Fibroblast of the conjunctiva (primary cell): ENCODE measurements around the gene USP20.
"Not testable (repeated sequence)": the region's sequence is repeated elsewhere in the genome, so short reads cannot be mapped to it uniquely, and the experiment has no call there.

ENCODE experiments used
- DNase-seq: peaks from one replicate; pipeline ENCODE4 v3.0.0-alpha.2; 2010; ENCODE audit warnings: low read depth

USP20 gene

DNA sequence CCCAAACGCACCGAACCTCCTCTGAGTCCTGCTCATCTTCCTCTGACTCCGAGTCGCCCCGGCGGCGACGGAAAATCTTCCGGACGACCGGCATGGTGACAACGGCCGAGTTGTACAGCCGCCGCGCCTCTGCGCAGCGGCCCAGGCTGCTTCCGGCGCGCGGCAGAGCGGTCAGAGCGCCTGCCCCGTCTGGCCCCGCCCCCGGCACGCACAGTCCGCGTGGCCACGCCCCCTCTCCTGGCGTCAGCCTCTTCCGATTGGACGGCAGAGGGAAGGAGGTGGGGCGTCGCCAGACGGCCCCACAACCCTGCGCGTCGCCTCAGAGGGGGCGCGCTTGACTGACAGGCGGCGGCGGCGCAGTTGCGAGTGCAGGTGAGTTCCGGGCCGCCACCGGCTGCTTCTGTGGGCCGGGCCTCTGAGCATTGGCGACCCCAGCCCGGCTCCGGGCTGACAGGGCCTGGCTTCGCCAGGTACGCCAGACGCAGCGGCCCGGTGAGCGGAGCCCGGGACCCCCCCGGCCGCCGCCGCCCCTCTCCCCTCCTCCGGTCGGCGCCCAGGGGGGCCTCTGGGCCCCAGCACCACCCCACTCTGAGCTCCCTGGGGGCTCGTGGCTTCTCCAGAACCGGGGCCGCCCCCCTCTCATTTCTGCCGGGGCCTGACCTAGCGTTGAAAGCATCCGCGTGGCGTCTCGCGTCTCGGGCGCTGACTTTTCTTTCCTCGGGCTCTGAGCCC is at the start of gene USP20, which contains the start of gene C9orf78:
Gene USP20, plus strand, starts transcription at position 331 of the 732 bp plus-strand sequence. CDS start 17,098 bp downstream, outside the sequence.
Gene C9orf78, minus strand, starts transcription at position 148 of the 732 bp plus-strand sequence. Its CDS starts 54 bp downstream, at position 94.
- DNase-seq = peak; percentile 92

GRCh38 chr9:129785866-129786265 is 49.4 kb upstream of the USP20 start:
- no peak for DNase-seq

- no peak for DNase-seq
Observed at GRCh38 chr9:129786481-129786880, 48.8 kb upstream of the USP20 start.

GRCh38 chr9:129794549-129794948 is 40.7 kb upstream of the USP20 start:
- no peak for DNase-seq

GRCh38 chr9:129796029-129796428 is 39.2 kb upstream of the USP20 start:
- not testable (repeated sequence) for DNase-seq

DNA sequence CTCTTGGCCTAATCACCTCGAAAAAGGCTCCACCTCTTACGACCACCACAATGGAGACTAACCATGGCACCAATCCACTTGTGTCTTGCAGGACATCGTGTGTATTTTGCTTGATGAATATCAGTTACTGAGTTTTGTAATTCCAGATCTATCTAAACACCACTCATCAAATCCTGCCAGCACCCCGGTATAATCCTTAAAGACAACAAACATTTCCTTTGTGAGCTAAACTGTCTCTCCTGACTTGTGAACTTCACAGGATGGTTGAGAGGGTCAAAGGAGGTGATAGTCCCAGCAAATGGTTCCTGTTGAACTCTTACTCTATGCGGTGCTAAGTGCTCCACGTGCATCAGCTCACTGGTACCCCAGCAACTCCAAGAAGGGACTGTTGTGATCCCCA is 36.3 kb upstream of the USP20 start:
- no peak for DNase-seq

GRCh38 chr9:129801504-129801903 is 33.8 kb upstream of the USP20 start:
- no peak for DNase-seq

DNA sequence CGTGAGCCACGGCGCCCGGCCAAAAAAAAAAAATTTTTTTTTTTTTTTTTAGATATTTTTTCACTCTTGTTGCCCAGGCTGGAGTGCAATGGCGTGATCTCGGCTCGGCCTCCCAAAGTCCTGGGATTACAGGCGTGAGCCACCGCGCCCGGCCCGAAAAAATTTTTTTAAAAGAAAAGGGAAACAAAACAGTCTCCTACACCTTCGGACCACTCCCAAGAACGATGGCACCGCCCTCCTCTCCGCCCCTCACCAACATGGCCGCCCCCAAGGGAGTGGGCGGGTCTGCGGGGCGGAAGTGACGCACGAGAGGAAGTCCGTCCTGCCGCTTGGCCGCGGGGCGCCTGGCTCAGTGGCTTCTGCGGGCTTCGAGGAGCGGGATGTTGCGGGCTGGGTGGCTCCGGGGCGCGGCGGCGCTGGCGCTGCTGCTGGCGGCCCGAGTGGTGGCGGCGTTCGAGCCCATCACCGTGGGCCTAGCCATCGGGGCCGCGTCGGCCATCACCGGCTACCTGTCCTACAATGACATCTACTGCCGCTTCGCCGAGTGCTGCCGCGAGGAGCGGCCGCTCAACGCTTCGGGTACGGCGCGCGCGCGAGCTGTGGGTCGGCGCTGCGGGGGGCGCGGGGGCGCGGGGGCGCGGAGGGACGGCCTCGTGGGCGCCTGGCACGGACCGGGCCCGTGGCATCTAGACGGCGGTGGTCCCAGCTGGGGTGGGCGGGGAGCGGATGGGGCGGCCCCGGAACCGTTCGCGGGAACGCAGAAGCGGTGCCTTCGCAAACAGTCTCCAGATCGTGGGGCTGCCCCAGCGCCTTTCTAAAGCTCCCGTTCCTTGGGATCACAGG is 32.2 kb upstream of the USP20 start, which contains the start of gene TOR1B:
Gene TOR1B, plus strand, starts transcription at position 352 of the 843 bp plus-strand sequence. Its CDS starts 29 bp downstream, at position 381.
- peak; percentile 89 for DNase-seq

DNA sequence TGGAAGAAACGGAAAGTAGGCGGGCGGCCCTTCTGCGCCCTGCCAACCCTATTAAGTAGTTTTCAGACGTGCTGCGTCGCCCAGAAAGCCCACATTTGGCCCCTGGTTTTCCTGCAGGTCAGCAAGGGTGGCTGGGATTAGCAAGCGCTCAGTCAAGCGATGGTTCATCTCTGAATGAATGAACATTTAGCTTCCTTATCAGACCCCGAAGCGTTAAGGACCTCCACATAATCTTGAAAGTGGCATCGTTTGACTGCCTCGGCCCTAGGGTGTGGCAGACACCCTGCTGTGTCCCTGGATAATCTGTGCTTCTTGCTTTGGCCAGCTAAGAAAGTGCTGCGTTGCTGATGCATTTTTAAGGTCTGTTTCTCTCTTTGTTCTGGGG is 31.6 kb upstream of the USP20 start:
- no peak for DNase-seq

DNA sequence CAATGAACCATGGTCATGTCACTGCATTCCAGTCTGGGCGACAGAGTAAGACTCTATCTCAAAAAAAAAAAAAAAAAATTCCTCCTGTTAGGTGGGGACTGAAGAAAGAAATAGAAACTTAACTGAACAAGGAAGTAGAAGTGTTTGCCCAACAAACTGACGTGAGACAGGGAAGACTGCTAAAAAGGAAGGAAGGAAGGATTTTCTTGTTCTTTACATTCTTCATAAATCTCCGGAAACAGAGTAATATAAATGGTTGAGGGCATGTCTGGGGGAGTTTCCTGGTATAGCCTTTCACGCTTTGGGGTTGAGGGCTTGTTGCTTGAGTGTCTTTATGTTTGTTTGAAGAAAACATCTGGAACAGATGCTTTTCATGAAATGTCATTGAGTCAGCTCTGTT is 29.2 kb upstream of the USP20 start:
- DNase-seq = no peak

- DNase-seq = no peak
Observed at GRCh38 chr9:129809346-129809745, 25.9 kb upstream of the USP20 start.

DNA sequence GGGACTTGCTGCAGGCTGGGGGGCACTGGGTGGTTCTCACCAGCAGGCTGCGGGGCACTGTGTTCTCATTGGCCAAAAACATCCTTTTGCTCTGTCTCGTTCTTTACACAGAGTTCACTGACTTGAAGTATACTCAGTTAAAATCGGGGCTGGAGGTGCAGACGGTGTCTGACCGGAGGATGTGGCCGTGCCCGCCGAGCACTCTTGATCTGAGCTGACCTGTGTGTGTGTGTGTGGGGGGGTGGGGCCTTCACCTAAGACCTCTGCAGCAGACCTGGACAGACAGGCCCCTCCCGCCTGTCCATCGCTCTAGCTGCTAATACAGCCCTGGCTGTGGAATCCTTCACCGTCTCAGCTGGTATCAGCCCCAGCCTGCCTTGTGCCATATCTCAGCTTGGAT is 25.1 kb upstream of the USP20 start:
- no peak for DNase-seq

DNA sequence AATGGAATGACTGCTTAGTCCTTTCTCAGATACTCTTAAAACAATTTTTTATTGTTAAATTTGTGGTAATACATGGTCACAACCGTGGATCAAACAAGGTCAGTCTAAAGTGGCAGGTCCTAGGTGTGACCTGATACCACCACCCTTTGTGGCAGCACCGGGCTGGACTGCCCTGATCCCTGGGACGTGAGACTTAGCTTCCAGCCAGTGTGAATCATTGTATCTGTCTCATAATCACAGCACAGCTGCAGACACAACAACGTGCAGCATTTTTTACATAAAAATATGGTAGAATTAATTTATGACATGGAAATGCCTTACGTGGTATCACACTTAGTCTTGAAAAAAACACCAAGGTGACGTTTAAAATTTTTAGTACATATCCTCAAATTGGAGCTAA is 24.5 kb upstream of the USP20 start:
- DNase-seq = no peak

DNA sequence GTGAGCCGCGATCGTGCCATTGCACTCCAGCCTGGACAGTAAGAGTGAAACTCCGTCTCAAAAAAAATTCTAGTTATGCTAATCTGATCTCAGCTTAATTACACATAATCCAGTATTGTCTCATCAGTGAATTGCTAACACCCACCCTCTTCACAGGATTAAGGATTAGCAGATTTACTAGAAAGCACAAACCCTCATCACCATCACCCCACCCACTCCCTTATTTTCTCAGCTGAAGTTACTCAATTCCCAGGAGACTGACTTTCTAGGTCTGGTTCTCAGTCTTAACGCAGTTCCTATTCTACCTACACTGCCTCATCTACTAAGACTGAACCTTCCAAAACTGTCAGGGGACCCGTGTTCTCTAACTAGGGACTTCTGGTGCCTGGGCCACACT is 23.3 kb upstream of the USP20 start:
- DNase-seq = no peak

DNA sequence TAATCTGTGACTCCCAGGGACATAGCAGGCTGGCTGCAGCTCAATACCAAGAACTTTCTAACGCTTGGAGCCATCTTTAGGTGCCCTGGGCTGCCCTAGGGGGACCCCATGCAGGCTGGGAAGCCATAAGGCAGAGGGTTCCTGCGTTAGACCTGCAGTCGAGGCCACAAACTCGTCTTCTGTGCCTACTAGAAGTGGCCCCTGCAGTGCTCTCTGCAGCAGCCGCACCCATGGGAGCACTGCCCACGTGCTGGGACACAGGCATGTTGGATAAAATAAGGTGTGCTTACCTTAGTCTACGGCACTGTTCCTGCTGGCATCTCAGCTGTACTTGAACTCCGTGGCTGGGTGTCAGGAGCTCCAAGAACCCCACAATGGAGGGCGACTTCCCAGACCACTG is 22.9 kb upstream of the USP20 start:
- no peak for DNase-seq

DNA sequence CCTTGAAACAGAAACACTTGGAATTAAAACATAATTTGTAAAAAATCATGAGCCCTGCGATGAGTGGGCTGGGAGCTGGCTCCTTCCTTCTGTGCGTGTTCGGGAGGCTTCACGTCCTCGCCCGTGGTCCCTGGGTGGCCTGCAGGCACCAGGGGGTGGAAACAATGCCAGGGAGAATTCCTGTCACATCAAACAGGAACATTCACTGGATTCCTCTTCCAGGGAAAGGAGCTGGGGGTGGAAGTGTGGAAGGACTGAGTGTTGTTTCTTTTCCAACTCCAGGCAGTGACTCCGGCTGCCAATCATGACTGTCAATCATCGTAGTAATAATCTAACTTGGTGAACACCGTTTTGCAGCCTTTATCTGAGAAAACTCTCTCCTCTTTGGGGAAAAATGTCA is 21.6 kb upstream of the USP20 start:
- no peak for DNase-seq

GRCh38 chr9:129814432-129815223 is 20.6 kb upstream of the USP20 start:
- DNase-seq = no peak

DNA sequence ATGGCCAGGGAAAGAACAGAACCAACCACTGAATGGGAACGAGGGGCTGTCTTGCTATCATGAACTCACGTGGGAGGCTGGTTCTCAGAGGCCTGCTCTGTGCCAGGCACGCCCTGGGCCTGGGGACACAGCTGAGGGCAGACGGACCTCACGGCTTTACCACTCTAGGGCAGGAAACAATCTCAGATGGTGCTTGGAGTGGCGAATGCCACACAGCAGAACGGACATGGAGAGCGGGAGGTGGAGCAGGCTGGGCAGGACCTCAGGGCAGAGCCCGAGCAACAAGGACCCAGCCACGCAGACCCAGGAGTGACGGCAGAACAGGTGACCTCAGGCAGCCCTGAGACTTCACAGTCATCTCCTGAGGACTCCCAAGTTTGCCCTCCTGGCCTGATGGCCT is 20.0 kb upstream of the USP20 start:
- no peak for DNase-seq

GRCh38 chr9:129816501-129817435 is 18.5 kb upstream of the USP20 start:
- DNase-seq = no peak

- peak; percentile 8 for DNase-seq
Observed at GRCh38 chr9:129822898-129823541, 12.2 kb upstream of the USP20 start.

- no peak for DNase-seq
Observed at GRCh38 chr9:129823542-129823934, 11.7 kb upstream of the USP20 start.
